GM21423 (cell line): ENCODE data around the gene RGS9.
"Not testable (repeated sequence)": the region's sequence is repeated elsewhere in the genome, so short reads cannot be mapped to it uniquely, and the experiment has no call there.

ENCODE experiments used
- ATAC-seq: cut with Tn5 transposase; IDR thresholded peaks from one replicate; pipeline ENCODE4 v1.9.1; 2021; ENCODE audit warnings: mild to moderate bottlenecking, moderate library complexity; ENCODE audit not compliant: unreplicated experiment

The RGS9 gene

DNA sequence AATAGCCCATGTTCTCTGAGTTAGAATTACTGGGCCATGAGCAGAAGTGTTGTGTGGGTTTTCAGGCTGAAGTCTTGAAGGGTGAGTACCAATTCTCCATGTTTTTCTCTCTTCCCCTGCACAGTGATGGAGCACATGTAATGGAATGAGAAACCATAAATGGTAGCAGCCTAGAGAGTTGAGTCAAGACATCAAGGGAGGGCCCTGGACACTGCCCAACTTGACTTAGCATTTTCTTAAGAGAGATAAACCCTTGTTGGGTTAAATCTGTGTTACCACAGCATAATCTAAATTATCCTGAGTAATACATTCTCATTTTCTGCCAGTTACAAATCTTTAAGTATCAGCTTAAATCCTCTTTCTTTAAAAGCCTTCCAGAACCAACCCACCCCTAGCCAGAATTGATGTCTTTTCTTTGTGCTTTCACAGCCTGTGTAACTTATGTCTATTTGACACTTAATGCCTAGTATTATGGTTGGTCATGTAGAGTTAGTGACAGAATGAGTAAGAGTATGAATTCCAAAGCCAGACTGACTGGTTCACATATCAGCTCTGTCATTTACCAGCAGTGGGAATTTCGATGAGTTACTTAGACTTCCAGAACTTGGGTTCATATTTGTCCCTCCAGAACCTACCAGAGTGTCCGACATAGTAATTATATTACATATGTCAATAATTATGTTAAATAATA, 27.0 kb upstream of the RGS9 start:
- ATAC-seq = no peak

DNA sequence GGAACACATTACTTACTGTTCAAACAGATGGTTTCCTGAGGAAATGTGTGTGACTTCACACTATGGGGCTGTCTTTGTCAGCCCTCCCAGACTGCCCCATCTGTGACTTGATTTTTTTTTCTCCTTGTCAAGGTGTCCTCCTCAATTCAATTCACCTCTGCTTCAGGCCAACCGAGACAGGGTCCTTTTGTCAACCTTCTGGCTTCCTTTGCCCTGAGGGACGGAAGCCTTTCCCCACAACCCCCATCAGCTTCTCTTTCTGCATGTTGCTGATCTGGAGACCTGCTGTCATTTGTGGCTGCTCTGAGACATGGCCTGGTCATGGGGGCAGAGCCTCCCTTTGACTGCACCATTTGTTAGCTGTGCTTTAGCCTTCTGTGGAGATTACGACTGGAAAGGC, 21.3 kb upstream of the RGS9 start:
- no peak for ATAC-seq

DNA sequence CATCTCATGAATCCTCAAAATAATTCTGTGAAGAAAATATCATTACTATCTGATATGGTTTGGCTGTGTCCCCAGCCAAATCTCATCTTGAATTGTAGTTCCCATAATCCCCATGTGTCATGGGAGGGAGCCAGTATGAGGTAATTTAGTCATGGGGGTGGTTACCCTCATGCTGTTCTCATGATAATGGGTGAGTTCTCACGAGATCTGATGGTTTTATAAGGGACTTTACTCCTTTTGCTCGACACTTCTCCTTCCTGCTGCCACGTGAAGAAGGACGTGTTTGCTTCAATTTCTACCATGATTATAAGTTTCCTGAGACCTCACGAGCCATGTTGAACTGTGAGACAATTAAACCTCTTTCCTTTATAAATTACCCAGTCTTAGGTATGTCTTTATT, 20.7 kb upstream of the RGS9 start:
- ATAC-seq = not testable (repeated sequence)

DNA sequence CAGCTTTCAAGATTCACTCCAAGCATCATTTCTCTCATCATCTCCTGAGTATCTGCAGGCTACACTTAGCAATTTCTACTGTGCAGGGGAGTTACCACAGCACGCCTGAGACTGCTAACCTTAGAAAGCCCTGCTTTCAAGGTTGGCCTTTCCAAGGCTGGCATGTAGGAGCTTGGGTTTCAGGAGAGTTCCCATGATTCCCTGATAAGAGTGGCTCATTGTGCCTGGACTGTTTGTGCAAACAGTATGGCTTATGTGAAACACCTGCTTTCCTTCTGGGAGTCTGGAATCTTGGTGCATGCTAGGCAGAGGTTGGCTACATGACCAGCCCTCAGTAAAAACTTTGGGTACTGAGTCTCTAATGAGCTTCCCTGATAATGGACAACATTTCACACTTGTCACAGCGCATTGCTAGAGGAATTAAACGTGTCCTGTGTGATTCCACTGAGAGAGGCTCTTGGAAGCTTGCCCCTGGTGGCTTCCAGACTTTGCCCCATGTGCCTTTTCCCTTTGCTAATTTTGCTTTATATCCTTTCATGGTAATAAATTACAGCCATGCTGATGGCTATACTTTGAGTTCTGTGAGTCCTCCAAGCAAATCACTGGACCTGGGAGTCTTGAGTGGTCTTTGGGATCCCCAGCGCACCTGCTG, 19.7 kb upstream of the RGS9 start:
- ATAC-seq = no peak

DNA sequence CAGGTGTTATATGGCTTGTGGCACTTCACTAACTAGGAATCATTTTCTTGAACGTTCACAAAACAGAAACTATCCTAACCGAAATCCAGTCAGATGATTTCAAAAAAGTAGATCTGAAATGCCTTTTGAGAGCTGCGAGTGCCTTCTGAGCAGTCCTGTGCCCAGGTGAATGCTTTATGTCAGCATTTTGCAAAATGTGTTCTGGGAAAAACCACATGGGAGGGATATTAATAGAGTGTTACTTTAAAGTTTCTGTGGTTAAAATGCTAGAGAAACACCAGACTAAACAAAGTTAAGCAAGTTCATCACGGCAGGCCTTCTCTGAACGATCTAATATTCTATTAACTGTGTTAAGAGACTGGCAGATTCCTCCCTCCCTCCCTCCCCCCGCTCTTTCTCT, 15.8 kb upstream of the RGS9 start:
- ATAC-seq = no peak

DNA sequence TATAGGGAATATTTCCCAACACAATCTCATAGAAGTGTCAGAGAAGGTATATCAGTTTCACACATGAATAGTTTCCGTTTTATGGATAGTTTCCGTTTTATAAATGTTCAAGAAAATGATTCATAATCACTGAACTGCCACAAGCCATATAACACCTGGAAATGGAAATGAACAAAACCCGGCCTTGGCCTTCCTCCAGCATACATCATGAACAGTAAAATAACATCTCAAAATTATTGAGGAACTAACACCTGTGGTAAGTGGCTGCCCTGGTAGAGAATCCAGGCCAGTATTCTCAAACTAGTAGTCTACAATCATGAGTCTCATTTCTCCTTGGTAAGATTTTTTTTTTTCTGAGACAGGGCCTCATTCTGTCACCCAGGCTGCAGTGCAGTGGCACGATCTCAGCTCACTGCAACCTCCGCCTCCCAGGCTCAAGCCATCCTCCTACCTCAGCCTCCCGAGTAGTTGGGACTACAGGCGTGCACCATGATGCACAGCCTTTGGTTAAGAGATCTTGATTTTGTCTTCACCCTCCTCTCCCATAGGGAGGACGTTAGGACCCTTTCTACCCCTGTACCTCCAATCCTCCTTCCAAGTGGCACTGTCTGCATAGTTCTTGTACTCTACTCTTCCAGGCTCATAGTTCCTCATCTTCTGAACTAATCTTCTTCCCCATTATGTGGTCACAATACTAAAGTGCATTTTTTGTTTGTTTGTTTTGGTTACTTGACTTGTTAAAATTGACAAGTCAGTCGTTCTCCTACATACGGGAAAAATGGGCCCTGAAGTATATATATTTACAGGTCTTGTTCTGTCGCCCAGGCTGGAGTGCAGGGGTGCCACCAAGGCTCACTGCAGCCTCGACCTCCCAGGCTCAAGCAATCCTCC, 15.0 kb upstream of the RGS9 start:
- ATAC-seq = peak; percentile 40

DNA sequence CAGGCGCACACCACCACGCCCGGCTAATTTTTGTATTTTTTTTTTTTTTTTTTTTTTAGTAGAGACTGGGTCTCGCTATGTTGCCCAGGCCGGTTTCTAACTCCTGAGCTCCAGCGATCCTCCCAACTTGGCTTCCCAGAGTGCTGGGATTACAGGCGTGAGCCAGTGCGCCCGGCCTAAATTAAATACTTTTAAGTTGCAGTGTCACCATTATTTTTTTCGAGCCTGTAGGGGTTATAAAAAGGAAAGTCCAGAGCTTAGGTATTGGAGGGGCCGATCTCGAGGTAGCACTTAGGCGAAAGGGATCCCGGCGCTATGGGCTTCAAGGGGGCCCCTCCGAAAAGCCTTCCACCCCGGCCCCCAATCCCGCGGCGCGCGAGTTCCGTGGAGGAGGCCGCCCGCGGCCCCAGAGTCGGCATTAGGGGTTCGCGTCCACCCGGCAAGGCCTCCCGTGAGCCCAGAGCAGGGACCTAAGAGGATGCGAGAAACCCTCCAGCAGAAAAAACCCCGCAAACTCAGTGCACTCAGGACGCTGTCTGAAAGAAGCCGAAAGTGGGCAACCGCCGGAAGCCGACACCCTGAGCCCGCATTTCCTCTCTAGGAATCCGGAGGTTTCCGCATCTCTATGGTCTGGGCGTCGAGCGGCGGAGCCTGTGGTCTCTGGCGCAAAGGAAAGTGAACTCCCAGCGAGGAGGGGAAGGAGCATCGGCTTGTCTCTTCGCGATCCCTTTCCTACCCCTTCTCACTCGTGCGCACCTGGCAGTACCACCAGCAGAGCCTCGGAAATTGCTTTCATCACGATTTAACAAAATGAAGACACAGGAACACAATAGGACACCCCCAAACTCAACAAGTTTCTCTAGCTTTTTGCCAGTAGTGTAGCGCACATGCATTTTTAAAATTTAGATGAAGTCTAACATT, 14.1 kb upstream of the RGS9 start:
- ATAC-seq = peak; percentile 78

DNA sequence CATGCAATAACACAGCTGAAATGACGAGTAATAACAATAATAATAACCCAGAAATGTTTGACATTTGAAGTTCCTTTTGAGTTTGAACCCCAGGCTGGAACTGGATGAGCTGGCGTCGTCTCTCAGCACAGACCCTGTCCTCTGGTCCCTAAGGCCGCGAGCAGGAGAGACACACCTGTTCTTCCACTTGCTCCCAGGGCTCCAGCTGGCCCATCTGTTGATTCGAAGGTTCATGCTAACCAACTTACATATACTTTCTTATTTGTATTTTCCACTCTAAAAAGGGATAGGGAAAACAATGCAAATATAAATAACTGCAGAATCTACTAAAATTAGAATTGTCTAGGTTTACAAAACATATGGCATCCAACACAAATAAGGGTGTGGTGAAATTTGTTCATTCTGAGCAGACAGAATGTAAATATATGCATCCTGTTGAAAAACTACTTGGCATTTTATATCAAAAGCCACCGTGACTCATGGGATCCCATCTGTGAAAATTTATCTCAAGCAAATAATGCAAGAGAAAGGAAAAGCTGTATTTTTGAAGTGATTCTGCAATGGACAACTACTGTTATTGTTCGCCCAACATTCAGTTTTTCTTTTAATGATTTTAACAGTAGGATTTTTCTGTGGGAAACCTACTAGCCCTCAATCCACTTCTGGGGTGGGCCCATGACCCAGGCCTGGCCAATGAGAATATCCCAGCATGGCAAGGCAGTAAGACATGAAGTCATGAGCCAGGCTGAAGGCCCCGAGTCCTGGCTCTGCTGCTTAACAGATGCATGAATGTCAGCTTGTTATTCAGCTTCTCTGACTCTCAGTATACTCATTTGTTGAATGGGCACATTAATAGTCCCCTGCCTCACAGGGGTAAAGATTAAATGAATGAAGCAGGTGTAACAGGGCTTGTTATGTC, 13.2 kb upstream of the RGS9 start:
- ATAC-seq = no peak

DNA sequence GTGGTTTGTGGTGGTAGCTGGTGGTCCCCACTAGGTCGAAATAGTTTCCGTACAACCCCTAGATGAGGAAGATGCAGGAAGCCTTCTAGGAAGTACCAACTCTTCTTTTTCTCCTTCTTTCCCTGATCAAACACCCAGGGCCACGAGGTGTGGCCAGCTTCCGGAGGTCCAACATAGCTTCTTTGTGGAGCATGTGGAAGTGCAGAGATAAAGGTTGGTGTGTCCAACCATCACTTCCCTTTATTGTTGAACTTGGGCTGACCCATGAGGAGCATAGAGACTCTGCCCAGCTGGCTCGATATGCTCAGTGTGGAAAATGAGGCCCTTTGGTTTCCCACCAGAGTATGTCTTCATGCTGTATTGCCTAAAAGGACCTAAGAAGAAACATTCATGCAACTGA, 6.3 kb upstream of the RGS9 start:
- ATAC-seq = no peak

DNA sequence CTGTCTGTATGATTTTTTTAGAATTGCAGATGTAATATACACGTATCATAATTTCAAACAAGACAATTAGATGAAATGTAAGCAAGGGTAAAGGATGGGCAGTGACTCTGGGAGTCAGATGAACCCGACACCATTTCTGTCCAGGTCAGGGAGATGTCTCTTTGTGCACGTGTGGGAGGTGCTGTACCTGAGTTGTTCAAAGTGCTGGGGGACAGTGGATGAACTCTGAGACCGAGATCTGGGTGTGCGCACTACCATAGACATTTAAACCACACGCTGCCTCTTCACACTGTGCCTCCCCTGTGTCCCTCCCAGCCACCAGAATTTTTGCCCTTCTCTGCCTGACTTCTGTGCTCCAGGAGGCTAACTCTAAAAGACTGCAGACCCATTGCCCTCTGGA, 5.9 kb upstream of the RGS9 start:
- ATAC-seq = no peak

DNA sequence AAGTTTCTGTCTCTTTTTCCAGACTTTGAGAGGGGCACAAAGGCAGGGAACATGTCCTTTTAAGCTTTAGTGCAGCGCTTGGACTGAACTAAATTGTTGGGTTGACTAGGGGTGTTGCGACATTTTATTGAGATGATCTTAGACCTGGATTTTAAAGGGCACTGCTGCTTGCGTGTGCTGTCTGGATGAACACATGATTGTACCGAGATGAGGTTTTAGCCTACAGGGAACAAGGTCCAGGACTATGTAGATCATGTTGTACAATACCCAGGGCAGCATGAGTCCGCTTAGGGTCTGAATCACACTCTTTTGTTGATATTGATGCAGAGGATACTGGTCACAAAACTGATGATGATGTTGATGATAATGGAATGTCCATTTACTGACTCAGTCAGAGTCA, 5.2 kb upstream of the RGS9 start:
- ATAC-seq = no peak

DNA sequence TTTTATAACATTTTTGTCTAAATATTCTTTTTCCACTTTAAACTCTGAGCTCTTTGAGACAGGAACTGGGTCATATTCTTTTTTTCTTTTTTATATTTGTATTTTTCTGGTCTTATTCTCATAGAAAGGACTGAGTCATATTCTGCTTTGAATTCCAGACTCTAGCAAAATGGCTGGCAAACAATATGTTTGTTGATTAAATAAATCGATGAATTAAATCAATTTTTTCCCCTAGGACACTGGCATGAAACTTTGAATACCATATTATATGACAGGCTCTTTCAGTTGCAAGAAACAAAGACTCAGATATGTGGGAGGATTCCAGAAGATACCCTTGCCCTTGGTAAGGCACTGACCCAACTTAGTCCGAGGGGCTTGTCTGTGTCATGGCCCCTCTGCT, 3.1 kb upstream of the RGS9 start:
- ATAC-seq = no peak

DNA sequence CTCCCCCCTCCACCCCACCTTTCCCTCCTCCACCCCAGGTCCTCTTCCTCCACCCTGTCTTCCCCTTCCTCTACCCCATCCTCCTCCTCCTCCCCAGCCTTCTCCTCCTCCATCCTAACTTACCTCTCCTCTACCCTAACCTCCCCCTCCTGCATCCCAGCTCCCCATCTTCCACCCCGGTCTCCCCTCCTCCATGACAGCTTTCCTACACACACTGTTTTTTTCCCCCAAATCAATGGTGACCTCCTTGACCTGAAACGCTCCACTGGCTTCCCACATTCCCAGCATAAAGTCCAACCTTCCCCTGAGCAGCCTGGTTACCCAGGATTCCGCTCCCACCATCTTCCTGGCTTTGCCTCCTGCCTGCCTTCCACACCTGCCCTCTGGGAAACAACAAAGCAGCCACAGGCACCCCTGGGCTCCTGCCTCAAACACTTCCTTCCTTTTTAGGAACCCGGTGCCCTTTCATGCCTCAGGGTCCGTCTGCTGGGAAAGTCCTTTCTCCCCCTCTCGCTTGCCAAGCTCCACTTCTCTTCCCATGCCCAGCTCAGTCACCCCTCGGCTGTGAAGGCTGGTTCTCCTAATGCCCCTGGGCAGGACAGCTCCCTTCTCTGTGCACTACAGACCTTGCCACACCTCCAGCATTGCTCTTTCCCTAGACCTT, 2.1 kb downstream of the RGS9 start:
- no peak for ATAC-seq

DNA sequence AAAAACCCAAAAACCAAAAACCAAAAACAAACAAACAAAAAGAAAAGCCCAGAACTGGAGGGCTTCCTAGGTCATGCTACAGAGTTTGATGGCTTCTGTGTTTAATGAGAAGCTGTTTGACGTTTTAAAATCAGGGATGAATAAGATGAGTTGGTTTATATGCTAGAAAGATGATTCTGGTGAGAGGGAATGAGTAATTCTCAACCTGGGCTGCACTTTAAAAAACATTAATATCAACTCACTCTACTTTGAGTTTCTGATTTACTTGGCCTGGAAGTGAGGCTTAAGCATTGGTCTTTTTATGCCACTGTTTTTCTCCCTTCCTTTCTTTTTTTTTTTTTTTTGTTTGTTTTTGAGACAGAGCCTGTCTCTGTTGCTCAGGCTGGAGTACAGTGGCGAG, 5.1 kb downstream of the RGS9 start:
- no peak for ATAC-seq

DNA sequence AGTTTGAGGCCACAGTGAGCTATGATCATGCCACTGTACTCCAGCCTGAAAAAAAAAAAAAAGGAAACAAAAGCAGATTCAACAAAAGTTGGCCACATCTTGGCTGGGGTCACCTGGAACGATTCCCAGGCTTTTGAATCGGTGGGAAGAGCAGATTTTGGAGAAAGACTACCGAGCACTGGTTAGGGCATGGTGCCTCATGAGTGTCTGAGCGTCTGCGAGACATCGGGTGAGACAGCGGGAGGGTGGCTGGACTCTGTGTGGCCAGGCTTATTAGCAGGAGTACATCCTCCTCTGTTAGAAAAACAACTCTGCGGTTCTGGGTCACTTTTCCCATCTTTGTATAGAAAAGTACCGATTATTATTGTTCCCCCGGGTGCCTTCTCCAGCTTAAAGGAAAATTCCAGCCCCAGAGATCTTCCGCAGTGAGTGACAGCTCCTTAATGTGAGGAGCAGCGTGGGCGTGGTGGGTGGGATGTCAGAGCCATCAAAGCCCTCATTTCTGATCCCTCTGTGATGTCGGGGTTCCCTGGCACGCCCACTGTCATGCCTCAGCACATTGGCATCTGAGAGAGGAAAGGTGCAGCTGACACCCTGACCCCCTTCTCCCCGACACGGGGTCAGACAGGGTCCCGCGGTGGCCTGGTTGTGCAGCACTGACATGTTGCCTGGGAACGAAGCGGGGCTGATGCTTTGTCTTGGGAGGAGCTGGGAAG, 6.9 kb downstream of the RGS9 start:
- ATAC-seq = no peak

DNA sequence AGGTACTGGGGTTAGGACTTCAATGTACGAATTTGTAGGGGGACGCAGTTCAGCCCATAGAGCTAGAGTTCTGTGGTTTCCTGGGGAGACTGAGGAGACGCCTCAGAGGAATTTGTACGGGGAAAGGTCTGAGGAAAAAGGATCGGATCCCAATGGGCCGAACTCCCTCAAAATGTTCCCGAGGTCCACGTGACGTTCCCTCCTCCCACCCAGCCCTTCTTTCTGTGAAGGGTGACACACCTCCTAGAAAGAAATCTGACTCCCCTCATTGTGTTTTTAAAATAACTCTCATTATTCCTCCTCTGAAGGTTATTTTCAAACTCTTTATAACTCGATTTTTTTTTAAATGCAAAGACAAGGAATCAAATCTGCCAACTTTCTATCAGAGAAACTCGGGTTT, 8.6 kb downstream of the RGS9 start:
- no peak for ATAC-seq

DNA sequence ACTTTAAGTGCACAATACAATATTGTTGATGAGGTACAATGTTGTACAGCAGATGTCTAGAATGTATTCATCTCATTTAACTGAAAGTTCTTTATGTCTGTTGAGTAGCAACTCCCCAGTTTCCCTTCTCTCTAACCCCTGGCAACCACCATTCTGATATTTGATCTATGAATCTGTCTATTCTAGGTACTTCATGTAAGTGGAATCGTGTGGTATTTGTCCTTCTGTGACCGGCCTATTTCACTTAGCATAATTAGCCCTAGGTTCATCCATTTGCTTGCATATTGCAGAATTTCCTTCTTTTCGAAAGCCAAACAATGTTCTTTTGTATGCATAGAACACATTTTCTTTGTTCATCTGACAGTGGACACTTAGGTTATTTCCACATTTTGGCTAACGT, 10.8 kb downstream of the RGS9 start:
- ATAC-seq = no peak

DNA sequence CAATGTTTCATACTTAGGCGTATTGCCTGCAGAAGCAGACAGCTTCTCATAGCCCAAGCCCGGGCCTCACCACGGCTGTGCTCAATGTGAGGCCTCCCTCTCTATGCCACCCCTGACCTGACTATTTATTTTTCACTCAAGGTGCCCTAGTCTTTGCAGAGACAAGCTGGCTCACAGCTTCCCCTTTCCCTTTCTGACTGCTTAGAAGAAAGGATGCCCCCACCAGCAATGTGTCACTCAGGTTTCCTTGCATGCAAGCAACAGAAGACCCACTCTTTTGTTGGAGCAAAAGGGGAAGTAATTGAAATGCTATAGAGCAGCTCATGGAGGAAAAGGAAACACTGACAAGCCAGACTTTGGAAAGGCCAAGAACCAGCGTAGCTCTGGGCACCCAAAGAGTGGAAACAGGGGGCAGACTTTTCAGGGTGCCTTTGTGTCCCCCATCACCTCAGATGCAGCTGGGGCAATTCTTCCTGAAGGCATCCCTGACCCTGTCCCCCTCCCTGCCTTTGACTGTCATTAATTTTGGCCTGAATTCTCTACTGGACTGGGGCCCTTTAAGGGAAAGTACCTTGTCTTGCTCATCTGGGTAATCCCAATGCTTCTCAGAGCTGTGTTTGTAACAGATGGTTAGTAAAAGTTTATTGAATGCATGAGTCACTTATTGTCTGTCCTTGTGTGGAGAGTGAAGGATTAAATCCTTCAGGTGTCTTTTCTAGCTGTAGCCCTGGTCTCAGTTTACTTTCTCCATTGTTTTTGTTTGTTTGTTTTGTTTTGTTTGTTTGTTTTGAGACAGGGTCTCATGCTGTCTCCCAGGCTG, 17.8 kb downstream of the RGS9 start:
- peak; percentile 82 for ATAC-seq
